ENCODE results near the gene CFAP47.
"Not testable (repeated sequence)": the region's sequence is repeated elsewhere in the genome, so short reads cannot be mapped to it uniquely, and the experiment has no call there.

Gene CFAP47

GRCh38 chrX:36007207-36007606 lies 87.7 kb downstream of the CFAP47 start:
- no peaks in the 10 kb centered on the region for H3K36me3 ChIP-seq (replicated peaks)
- H3K27me3 ChIP-seq (replicated peaks), result no peaks in the 10 kb centered on the region
- no peak for TF ChIP-seq CTCF (IDR thresholded peaks at IDR 0.05; ENCODE audit: low read depth, low read length, missing control alignments)
- no peak overlapping the region for H3K4me3 ChIP-seq (ENCODE audit: low read depth, low read length)
- H3K27ac ChIP-seq, result no peak overlapping the region
- no peak for DNase-seq
- in situ Hi-C loops (cut with HindIII; ENCODE audit: low pct_ligation_motif_present, low sequenced_read_pairs), result no loop called here

GRCh38 chrX:36019125-36019524 lies 99.6 kb downstream of the CFAP47 start:
- in situ Hi-C loops (cut with HindIII; ENCODE audit: low pct_ligation_motif_present, low sequenced_read_pairs), result no loop called here
- no peak for TF ChIP-seq CTCF (IDR thresholded peaks at IDR 0.05; ENCODE audit: low read depth, low read length, missing control alignments)
- H3K36me3 ChIP-seq (replicated peaks), result no peaks in the 10 kb centered on the region

GRCh38 chrX:36035550-36035949 lies 116.0 kb downstream of the CFAP47 start:
- Histone ChIP-seq H3K27me3 (replicated peaks) (no peaks in the 10 kb centered on the region), H3K4me3 (ENCODE audit: low read depth, low read length) (no peak overlapping the region), H3K36me3 (replicated peaks) (no peaks in the 10 kb centered on the region), H3K27ac (no peak overlapping the region)
- in situ Hi-C loops (cut with HindIII; ENCODE audit: low pct_ligation_motif_present, low sequenced_read_pairs), result no loop called here
- no peak for TF ChIP-seq CTCF (IDR thresholded peaks at IDR 0.05; ENCODE audit: low read depth, low read length, missing control alignments)
- no peak for DNase-seq

More at GRCh38 chrX:36019125-36019524, 99.6 kb downstream of the CFAP47 start:
- Histone ChIP-seq H3K27ac (no peak overlapping the region), H3K4me3 (ENCODE audit: low read depth, low read length) (no peak overlapping the region), H3K27me3 (replicated peaks) (no peaks in the 10 kb centered on the region)
- no peak for DNase-seq

GRCh38 chrX:36062778-36063177 lies 143.2 kb downstream of the CFAP47 start:
- no peak overlapping the region for H3K27ac ChIP-seq
- DNase-seq, result no peak
- no peak for TF ChIP-seq CTCF (IDR thresholded peaks at IDR 0.05; ENCODE audit: low read depth, low read length, missing control alignments)
- in situ Hi-C loops (cut with HindIII; ENCODE audit: low pct_ligation_motif_present, low sequenced_read_pairs), result no loop called here
- H3K4me3 ChIP-seq (ENCODE audit: low read depth, low read length), result no peak overlapping the region
- H3K36me3 ChIP-seq (replicated peaks), result no peaks in the 10 kb centered on the region
- no peaks in the 10 kb centered on the region for H3K27me3 ChIP-seq (replicated peaks)

- no peak for DNase-seq
- H3K4me3 ChIP-seq (ENCODE audit: low read depth, low read length), result no peak overlapping the region
- H3K27ac ChIP-seq, result no peak overlapping the region
- no peak for TF ChIP-seq CTCF (IDR thresholded peaks at IDR 0.05; ENCODE audit: low read depth, low read length, missing control alignments)
- in situ Hi-C loops (cut with HindIII; ENCODE audit: low pct_ligation_motif_present, low sequenced_read_pairs), result no loop called here
- no peaks in the 10 kb centered on the region for H3K27me3 ChIP-seq (replicated peaks)
- no peaks in the 10 kb centered on the region for H3K36me3 ChIP-seq (replicated peaks)
Observed at GRCh38 chrX:36071061-36071460, 151.5 kb downstream of the CFAP47 start.

GRCh38 chrX:36075009-36075408 lies 155.5 kb downstream of the CFAP47 start:
- H3K27me3 ChIP-seq (replicated peaks); in situ Hi-C loops (cut with HindIII; ENCODE audit: low pct_ligation_motif_present, low sequenced_read_pairs); H3K4me3 ChIP-seq (ENCODE audit: low read depth, low read length); H3K36me3 ChIP-seq (replicated peaks); H3K27ac ChIP-seq; DNase-seq: not testable (repeated sequence)
